AG04449 (cell line): ENCODE measurements around the gene CMIP.

Experiments used
- CTCF ChIA-PET: fragments of 350-600 bp; formaldehyde crosslinking; extraction: SDS; loops from one replicate; lab custom pipeline; 2021; ENCODE audit warnings: antibody characterized with exemption; lab: Yijun Ruan, JAX
- POLR2A ChIA-PET: fragments of 400-600, 350-600 bp; formaldehyde crosslinking; extraction: SDS; loops from one replicate; lab custom pipeline; 2020; ENCODE audit warnings: antibody characterized with exemption, inconsistent platforms; lab: Yijun Ruan, JAX
- DNase-seq: peaks from one replicate; pipeline ENCODE4 v3.0.0-alpha.2; 2010; ENCODE audit warnings: low read depth, low spot score
- H3K4me3 ChIP-seq: 2 replicates; pipeline ENCODE4 v1.5.1; 2011; ENCODE audit warnings: low read depth, mild to moderate bottlenecking, control low read depth, low read length
- CTCF ChIP-seq: IDR thresholded peaks from one replicate; pipeline ENCODE4 v1.5.1; 2011; ENCODE audit warnings: mild to moderate bottlenecking, moderate library complexity, low read length, control low read depth, inconsistent platforms; ENCODE audit not compliant: insufficient read depth; ENCODE audit errors: missing control alignments

CMIP gene

GRCh38 chr16:81731649-81732048, 287.0 kb downstream of the CMIP start:
- DNase-seq: no peak
- no peak overlapping the region for H3K4me3 ChIP-seq
- ChIA-PET POLR2A (no interaction called here), CTCF (interaction anchor here (3.0 kb wide), 1 partner anchor 328 kb away, joined by 16 read pairs; no protein-coding TSS in a partner anchor)
- no peak for TF ChIP-seq CTCF

GRCh38 chr16:81732699-81733098, 288.1 kb downstream of the CMIP start:
- no peak overlapping the region for H3K4me3 ChIP-seq

GRCh38 chr16:81733295-81733694, 288.7 kb downstream of the CMIP start:
- H3K4me3 ChIP-seq: no peak overlapping the region
- ChIA-PET CTCF (interaction anchor here (1.4 to 2.7 kb wide), 3 partner anchors 9 to 729 kb away, joined by 4 to 11 read pairs (median 6); no protein-coding TSS in a partner anchor), POLR2A (no interaction called here)
- TF ChIP-seq CTCF: no peak
- DNase-seq: no peak

More at GRCh38 chr16:81732699-81733098, 288.1 kb downstream of the CMIP start:
- no peak for TF ChIP-seq CTCF
- no peak for DNase-seq
- CTCF ChIA-PET: interaction anchor here (0.7 to 0.8 kb wide), 2 partner anchors 328 to 332 kb away, joined by 3 read pairs; no protein-coding TSS in a partner anchor
- POLR2A ChIA-PET: no interaction called here

- TF ChIP-seq CTCF: no peak
- no peak overlapping the region for H3K4me3 ChIP-seq
- ChIA-PET POLR2A (no interaction called here), CTCF (interaction anchor here (1.0 to 8.6 kb wide), 9 partner anchors 11 to 730 kb away, joined by 3 to 117 read pairs (median 6); partner anchors contain the start of gene ATMIN)
- no peak for DNase-seq
These were observed 290.2 kb downstream of the CMIP start for GRCh38 chr16:81734632-81735434.

GRCh38 chr16:81737885-81738536, 293.4 kb downstream of the CMIP start:
- CTCF ChIA-PET: interaction anchor here (0.6 to 8.6 kb wide), 22 partner anchors 13 to 707 kb away, joined by 3 to 117 read pairs (median 4); partner anchors contain the start of gene ATMIN
- TF ChIP-seq CTCF: peak; percentile 82

More at GRCh38 chr16:81737885-81738536, 293.4 kb downstream of the CMIP start:
- POLR2A ChIA-PET: no interaction called here
- DNase-seq: no peak
- peak overlapping the region; percentile 43 for H3K4me3 ChIP-seq
